Measurements from ENCODE around the gene ATG4B. TPM values are rescaled to one million over a fixed set of nuclear protein-coding genes. Genes with fewer than 3 reads are reported as not detected.
A peak's percentile ranks its signal among the peaks of the same experiment; 100 is the strongest.

Gene ATG4B
- total and polyA plus RNA-seq, 2 of the 4 experiments (the other 2 are of a cell fraction), result 113 to 146 TPM

- POLR2A ChIA-PET (ENCODE audit: unreplicated experiment), result no interaction called here
- Histone ChIP-seq H3K56ac (ENCODE audit: extremely low read depth, insufficient read depth, low read length) (peak overlapping the region; percentile 57), H4K20me1 (ENCODE audit: insufficient read depth, low read length) (peaks cover 55% of the 10 kb centered on the region), H3K4me1 (ENCODE audit: control insufficient read depth, insufficient read depth, low read length) (peaks cover 4% of the 10 kb centered on the region; the same call in 1 of the 2 replicates), H3K27ac (ENCODE audit: insufficient read depth, low read length) (peak overlapping the region; percentile 53; the same call in 1 of the 2 replicates), H4K8ac (ENCODE audit: low read depth in 2 of 2, low read length in 2 of 2) (no peak overlapping the region), H2AK5ac (ENCODE audit: low read depth, low read length) (no peak overlapping the region; the same call in 1 of the 2 replicates), H2BK120ac (ENCODE audit: low read depth, low read length) (no peak overlapping the region), H3K4ac (ENCODE audit: low read depth, low read length) (peak overlapping the region; percentile 60), H4K91ac (ENCODE audit: insufficient read depth, low read depth, low read length) (no peak overlapping the region), H3K14ac (replicated peaks; ENCODE audit: low read depth, low read length) (peak overlapping the region; percentile 47), H3K36me3 (ENCODE audit: control insufficient read depth, insufficient read depth, low read length) (peaks cover 27% of the 10 kb centered on the region), H3K23ac (ENCODE audit: low read depth, low read length) (peak overlapping the region; percentile 76; the same call in 1 of the 2 replicates), H2AFZ (replicated peaks; ENCODE audit: low read length, poor library complexity) (no peak overlapping the region), H3K9me3 (ENCODE audit: control insufficient read depth, insufficient read depth, low read length) (no peaks in the 10 kb centered on the region), H2AK9ac (replicated peaks; ENCODE audit: low read depth, low read length, poor library complexity) (peak overlapping the region; percentile 53), H3K4me3 (ENCODE audit: insufficient read depth, low read depth, low read length) (peak overlapping the region; percentile 100), H2BK15ac (ENCODE audit: low read depth, low read length) (no peak overlapping the region), H3K4me2 (ENCODE audit: low read depth, low read length) (peak overlapping the region; percentile 79), H4K5ac (ENCODE audit: low read depth, low read length) (no peak overlapping the region), H3K27me3 (ENCODE audit: control insufficient read depth, insufficient read depth, low read length) (no peaks in the 10 kb centered on the region), H2BK20ac (ENCODE audit: low read depth, low read length) (no peak overlapping the region), H3K18ac (ENCODE audit: low read depth, low read length) (no peak overlapping the region), H3K9ac (ENCODE audit: low read depth, low read length) (peak overlapping the region; percentile 77), H3K9me1 (ENCODE audit: insufficient read depth, low read length) (peaks cover 14% of the 10 kb centered on the region), H3K79me1 (ENCODE audit: low read depth in 1 of 2, low read length in 2 of 2) (peaks cover 37 to 82% of the 10 kb centered on the region in 2 experiments), H2BK5ac (ENCODE audit: low read depth, low read length, poor library complexity, severe bottlenecking) (peak overlapping the region; percentile 2)
- DNase-seq (no peak), ATAC-seq (ENCODE audit: low read depth) (no peak)
- 0% methylated on average over 1 of the region's 6 CpGs; no CpG with 5 or more reads in 1 of the 2 experiments for WGBS, 2 experiments (ENCODE audit: extremely low coverage in 2 of 2, insufficient read length in 1 of 2)
- no TSS peak for BruUV-seq (replicated peaks)
- CTCF ChIA-PET, result no interaction called here
- dilution Hi-C loops (cut with HindIII; ENCODE audit: low sequenced_read_pairs, unreplicated experiment), result no loop called here
- in situ Hi-C loops (cut with MboI; ENCODE audit: low sequenced_read_pairs), result no loop called here
- no peak for TF ChIP-seq BHLHE40 (IDR thresholded peaks at IDR 0.05; ENCODE audit: low read depth, low read length)
- TF ChIP-seq CEBPB (IDR thresholded peaks at IDR 0.05; ENCODE audit: low read depth, low read length), result peak; percentile 31; the same call in 1 of the 2 replicates
- intact Hi-C loops (cut with micrococcal nuclease), result loop anchor here (5.0 kb wide), 2 partner anchors 128 to 278 kb away; partner anchors contain the start of genes FARP2 and STK25
These were observed 1.7 kb upstream of the ATG4B start for GRCh38 chr2:241635756-241636155.
